ENCODE results near the gene PRTG.

- TF ChIP-seq POLR2AphosphoS5 (IDR thresholded peaks at IDR 0.05) (no peak), CTCF (IDR thresholded peaks at IDR 0.05) (no peak), POLR2A (IDR thresholded peaks at IDR 0.05; ENCODE audit: low read depth) (no peak)
Observed at GRCh38 chr15:55740359-55740878, 2.5 kb downstream of the PRTG start.
